Astrocyte (in vitro differentiated cells and primary cell): Measurements from ENCODE around the gene FTH1. TPM values are rescaled to one million over a fixed set of nuclear protein-coding genes. Genes with fewer than 3 reads are reported as not detected.

Experiments used
- DNase-seq: peaks from one replicate; pipeline ENCODE4 v3.0.0-alpha.2; 2010; ENCODE audit warnings: low read depth
- FAIRE-seq: peaks from 2 replicates; lab custom pipeline; 2011; peaks lifted over from hg19 to GRCh38; lab: Jason Lieb, UNC
- H2AFZ ChIP-seq: 2 replicates; pipeline ENCODE4 v1.6.0; 2012; ENCODE audit warnings: low read depth, low read length, inconsistent platforms
- H3K27ac ChIP-seq: 2 replicates; pipeline ENCODE4 v1.5.1; 2011; ENCODE audit warnings: low read depth, low read length, inconsistent platforms
- H3K27me3 ChIP-seq: 2 replicates; pipeline ENCODE4 v1.6.0; 2011; ENCODE audit warnings: low read length, inconsistent platforms; ENCODE audit not compliant: insufficient read depth
- H3K36me3 ChIP-seq: 2 replicates; pipeline ENCODE4 v1.5.1; 2011; ENCODE audit warnings: low read length, inconsistent platforms; ENCODE audit not compliant: insufficient read depth
- H3K4me1 ChIP-seq: 2 replicates; pipeline ENCODE4 v1.5.1; 2011; ENCODE audit warnings: low read length, inconsistent platforms; ENCODE audit not compliant: insufficient read depth
- H3K4me2 ChIP-seq: 2 replicates; pipeline ENCODE4 v1.6.0; 2012; ENCODE audit warnings: low read length, inconsistent platforms
- H3K4me3 ChIP-seq: 2 replicates; pipeline ENCODE4 v1.5.1; 2011; ENCODE audit warnings: low read depth, mild to moderate bottlenecking, low read length, inconsistent platforms; ENCODE audit not compliant: insufficient read depth
- H3K79me2 ChIP-seq: 2 replicates; pipeline ENCODE4 v1.6.0; 2012; ENCODE audit warnings: mild to moderate bottlenecking, low read length, inconsistent platforms; ENCODE audit not compliant: insufficient read depth
- H3K9ac ChIP-seq: 2 replicates; pipeline ENCODE4 v1.6.0; 2012; ENCODE audit warnings: mild to moderate bottlenecking, low read length, inconsistent platforms
- H3K9me3 ChIP-seq: 2 replicates; pipeline ENCODE4 v1.5.1; 2012; ENCODE audit warnings: low read depth, mild to moderate bottlenecking, low read length, inconsistent platforms; ENCODE audit not compliant: insufficient read depth
- H4K20me1 ChIP-seq: 2 replicates; pipeline ENCODE4 v1.6.0; 2012; ENCODE audit warnings: low read length, inconsistent platforms; ENCODE audit not compliant: insufficient read depth
- H3K27ac Mint-ChIP-seq: one replicate; pipeline ENCODE4 v1.8.0; 2021; ENCODE audit warnings: mild to moderate bottlenecking, mixed read lengths; ENCODE audit not compliant: unreplicated experiment
- H3K27me3 Mint-ChIP-seq: one replicate; pipeline ENCODE4 v1.8.0; 2021; ENCODE audit warnings: low read depth, mixed read lengths; ENCODE audit not compliant: unreplicated experiment
- H3K36me3 Mint-ChIP-seq: one replicate; pipeline ENCODE4 v1.8.0; 2021; ENCODE audit warnings: low read depth, mixed read lengths; ENCODE audit not compliant: unreplicated experiment
- H3K4me1 Mint-ChIP-seq: one replicate; pipeline ENCODE4 v1.8.0; 2021; ENCODE audit warnings: low read depth, mixed read lengths; ENCODE audit not compliant: unreplicated experiment
- H3K4me3 Mint-ChIP-seq: one replicate; pipeline ENCODE4 v1.8.0; 2021; ENCODE audit warnings: mild to moderate bottlenecking, moderate library complexity, mixed read lengths; ENCODE audit not compliant: unreplicated experiment
- H3K9me3 Mint-ChIP-seq: one replicate; pipeline ENCODE4 v1.8.0; 2021; ENCODE audit warnings: mild to moderate bottlenecking, mixed read lengths; ENCODE audit not compliant: unreplicated experiment
- CTCF ChIP-seq: IDR thresholded peaks from 2 replicates; pipeline ENCODE4 v1.5.1; 2011; ENCODE audit warnings: low read depth, mild to moderate bottlenecking, inconsistent platforms, low read length, moderate library complexity; ENCODE audit not compliant: insufficient read depth
- EZH2 ChIP-seq: IDR thresholded peaks from 2 replicates; pipeline ENCODE4 v1.6.1; 2012; ENCODE audit warnings: mild to moderate bottlenecking, low read length, inconsistent platforms; ENCODE audit not compliant: insufficient read depth
- total RNA-seq: library from RNA; stranded (reverse); gene quantifications from 2 replicates; pipeline ENCODE4 v1.2.1, GENCODE V29; 2021

The FTH1 gene
- total RNA-seq, 1 donor from 2014 or later = 2,092 TPM

DNA sequence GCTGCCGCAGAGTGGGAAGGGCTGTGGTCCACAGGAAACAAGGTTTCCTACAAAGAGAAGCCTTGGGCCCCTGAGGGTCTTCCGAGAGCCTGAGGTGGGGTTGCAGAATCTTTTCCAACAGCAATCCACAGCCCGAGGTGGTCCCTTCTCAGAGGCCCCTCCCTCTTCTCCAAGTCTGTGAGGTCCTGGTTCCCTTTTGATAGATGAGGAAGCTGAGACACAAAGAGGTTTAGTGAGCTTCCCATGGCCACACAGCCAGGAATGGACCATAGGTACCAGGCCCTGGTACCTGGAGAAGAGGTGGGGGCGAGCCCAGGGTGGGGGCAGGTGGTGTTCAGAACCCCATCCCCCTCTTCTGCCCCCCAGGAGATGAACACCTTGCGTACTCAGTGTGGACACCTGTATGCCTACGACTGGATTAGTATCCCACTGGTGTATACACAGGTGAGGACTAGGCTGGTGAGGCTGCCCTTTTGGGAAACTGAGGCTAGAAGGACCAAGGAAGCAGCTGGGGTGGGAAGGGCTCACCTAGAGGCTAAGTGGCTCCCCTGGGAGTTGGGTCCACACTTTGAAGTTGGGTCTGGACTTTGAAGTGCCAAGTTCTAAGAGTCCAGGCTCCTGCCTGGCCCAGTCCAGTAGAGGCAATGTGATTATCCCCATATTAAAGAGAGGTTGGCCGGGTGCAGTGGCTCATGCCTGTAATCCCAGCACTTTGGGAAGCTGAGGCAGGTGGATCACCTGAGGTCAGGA is 10.2 kb downstream of the FTH1 start:
- Histone ChIP-seq H3K9ac (no peak overlapping the region), H3K79me2 (no peaks in the 10 kb centered on the region), H3K27ac (no peak overlapping the region), H3K4me1 (peaks cover 15% of the 10 kb centered on the region), H3K4me3 (no peak overlapping the region), H3K27me3 (peaks cover 5% of the 10 kb centered on the region), H3K36me3 (no peaks in the 10 kb centered on the region), H3K4me2 (no peak overlapping the region), H3K9me3 (no peaks in the 10 kb centered on the region), H2AFZ (no peak overlapping the region), H4K20me1 (peaks cover 11% of the 10 kb centered on the region)
- Mint-ChIP-seq H3K27ac (no peak overlapping the region), H3K4me1 (peaks cover 3% of the 10 kb centered on the region), H3K9me3 (peaks cover 4% of the 10 kb centered on the region), H3K36me3 (peaks cover 14% of the 10 kb centered on the region), H3K27me3 (peaks cover 27% of the 10 kb centered on the region), H3K4me3 (no peak overlapping the region)
- FAIRE-seq (no peak), DNase-seq (no peak)
- no peak for TF ChIP-seq EZH2
- TF ChIP-seq CTCF = no peak

- Mint-ChIP-seq H3K4me1 (no peaks in the 10 kb centered on the region), H3K27me3 (peaks cover 27% of the 10 kb centered on the region), H3K27ac (no peak overlapping the region), H3K36me3 (peaks cover 9% of the 10 kb centered on the region), H3K4me3 (no peak overlapping the region), H3K9me3 (peaks cover 4% of the 10 kb centered on the region)
- peaks cover 3% of the 10 kb centered on the region for H4K20me1 ChIP-seq
- peaks cover 11% of the 10 kb centered on the region for H3K4me1 ChIP-seq
- H3K79me2 ChIP-seq = no peaks in the 10 kb centered on the region
- H3K4me2 ChIP-seq = peak overlapping the region; percentile 77
- no peak overlapping the region for H3K27ac ChIP-seq
- FAIRE-seq (no peak), DNase-seq (no peak)
- no peak overlapping the region for H2AFZ ChIP-seq
- H3K9ac ChIP-seq = no peak overlapping the region
- H3K36me3 ChIP-seq = no peaks in the 10 kb centered on the region
- no peak for TF ChIP-seq CTCF
- TF ChIP-seq EZH2 = no peak
- peaks cover 5% of the 10 kb centered on the region for H3K27me3 ChIP-seq
- H3K9me3 ChIP-seq = no peaks in the 10 kb centered on the region
- H3K4me3 ChIP-seq = no peak overlapping the region
Measured at GRCh38 chr11:61956191-61957020, 11.0 kb downstream of the FTH1 start.
